WERI-Rb-1 (cell line): ENCODE data around the gene RASGRF1.

Experiments
- DNase-seq: peaks from one replicate; pipeline ENCODE4 v3.0.0-alpha.2; 2020
- H3K27ac ChIP-seq: fragments of 250-450 bp; sonication (Bioruptor Pico); 2 replicates; pipeline ENCODE4 v1.5.1; 2020; ENCODE audit warnings: mild to moderate bottlenecking, moderate library complexity
- H3K27me3 ChIP-seq: fragments of 250-450 bp; sonication (Bioruptor Pico); 2 replicates; pipeline ENCODE4 v1.5.1; 2021; ENCODE audit warnings: mild to moderate bottlenecking, low read depth, moderate library complexity; ENCODE audit not compliant: insufficient read depth, severe bottlenecking
- H3K36me3 ChIP-seq: fragments of 250-450 bp; sonication (Bioruptor Pico); 2 replicates; pipeline ENCODE4 v1.5.1; 2020; ENCODE audit warnings: mild to moderate bottlenecking, moderate library complexity
- H3K4me3 ChIP-seq: 2 replicates; pipeline ENCODE4 v1.5.1; 2011; ENCODE audit warnings: low read depth, mild to moderate bottlenecking, control low read depth, low read length
- H3K9me3 ChIP-seq: fragments of 250-450 bp; sonication (Bioruptor Pico); 2 replicates; pipeline ENCODE4 v1.5.1; 2021; ENCODE audit warnings: mild to moderate bottlenecking, moderate library complexity; ENCODE audit not compliant: severe bottlenecking
- CTCF ChIP-seq: IDR thresholded peaks from 2 replicates; pipeline ENCODE4 v1.5.1; 2011; ENCODE audit warnings: low read depth, mild to moderate bottlenecking, control low read depth, inconsistent platforms, low read length

RASGRF1 gene

GRCh38 chr15:79065361-79065705 is 25.2 kb downstream of the RASGRF1 start:
- H3K27me3 ChIP-seq: no peaks in the 10 kb centered on the region
- DNase-seq: no peak
- H3K27ac ChIP-seq: no peak overlapping the region
- no peaks in the 10 kb centered on the region for H3K36me3 ChIP-seq
- no peak overlapping the region for H3K4me3 ChIP-seq
- no peak for TF ChIP-seq CTCF
- H3K9me3 ChIP-seq: no peaks in the 10 kb centered on the region

- no peak for TF ChIP-seq CTCF
- H3K27me3 ChIP-seq: no peaks in the 10 kb centered on the region
These were observed 26.1 kb downstream of the RASGRF1 start for GRCh38 chr15:79064496-79064895.

GRCh38 chr15:79060175-79060574 is 30.4 kb downstream of the RASGRF1 start:
- DNase-seq: no peak
- no peaks in the 10 kb centered on the region for H3K27me3 ChIP-seq

More at GRCh38 chr15:79064496-79064895, 26.1 kb downstream of the RASGRF1 start:
- Histone ChIP-seq H3K36me3 (no peaks in the 10 kb centered on the region), H3K4me3 (no peak overlapping the region), H3K27ac (no peak overlapping the region), H3K9me3 (no peaks in the 10 kb centered on the region)
- no peak for DNase-seq

GRCh38 chr15:79059081-79059572 is 31.5 kb downstream of the RASGRF1 start:
- Histone ChIP-seq H3K36me3 (no peaks in the 10 kb centered on the region), H3K4me3 (no peak overlapping the region), H3K27me3 (no peaks in the 10 kb centered on the region), H3K9me3 (no peaks in the 10 kb centered on the region), H3K27ac (no peak overlapping the region)
- TF ChIP-seq CTCF: no peak
- DNase-seq: no peak

More at GRCh38 chr15:79060175-79060574, 30.4 kb downstream of the RASGRF1 start:
- no peak overlapping the region for H3K27ac ChIP-seq
- H3K9me3 ChIP-seq: no peaks in the 10 kb centered on the region
- no peaks in the 10 kb centered on the region for H3K36me3 ChIP-seq
- no peak overlapping the region for H3K4me3 ChIP-seq
- no peak for TF ChIP-seq CTCF

- DNase-seq: no peak
- no peaks in the 10 kb centered on the region for H3K27me3 ChIP-seq
- no peaks in the 10 kb centered on the region for H3K9me3 ChIP-seq
- H3K4me3 ChIP-seq: no peak overlapping the region
- H3K27ac ChIP-seq: no peak overlapping the region
- no peak for TF ChIP-seq CTCF
- H3K36me3 ChIP-seq: no peaks in the 10 kb centered on the region
These were observed 32.2 kb downstream of the RASGRF1 start for GRCh38 chr15:79058260-79058850.

- no peak overlapping the region for H3K4me3 ChIP-seq
- no peaks in the 10 kb centered on the region for H3K27me3 ChIP-seq
- no peaks in the 10 kb centered on the region for H3K9me3 ChIP-seq
- no peaks in the 10 kb centered on the region for H3K36me3 ChIP-seq
- no peak overlapping the region for H3K27ac ChIP-seq
- DNase-seq: no peak
- no peak for TF ChIP-seq CTCF
These were observed 33.5 kb downstream of the RASGRF1 start for GRCh38 chr15:79057050-79057449.
